ENCODE results near the gene IGIP. TPM values are rescaled to one million over a fixed set of nuclear protein-coding genes. Genes with fewer than 3 reads are reported as not detected.

IGIP gene
- total and polyA plus RNA-seq, 2 donors from 2014 or later = 13.2 to 15.5 TPM

DNA sequence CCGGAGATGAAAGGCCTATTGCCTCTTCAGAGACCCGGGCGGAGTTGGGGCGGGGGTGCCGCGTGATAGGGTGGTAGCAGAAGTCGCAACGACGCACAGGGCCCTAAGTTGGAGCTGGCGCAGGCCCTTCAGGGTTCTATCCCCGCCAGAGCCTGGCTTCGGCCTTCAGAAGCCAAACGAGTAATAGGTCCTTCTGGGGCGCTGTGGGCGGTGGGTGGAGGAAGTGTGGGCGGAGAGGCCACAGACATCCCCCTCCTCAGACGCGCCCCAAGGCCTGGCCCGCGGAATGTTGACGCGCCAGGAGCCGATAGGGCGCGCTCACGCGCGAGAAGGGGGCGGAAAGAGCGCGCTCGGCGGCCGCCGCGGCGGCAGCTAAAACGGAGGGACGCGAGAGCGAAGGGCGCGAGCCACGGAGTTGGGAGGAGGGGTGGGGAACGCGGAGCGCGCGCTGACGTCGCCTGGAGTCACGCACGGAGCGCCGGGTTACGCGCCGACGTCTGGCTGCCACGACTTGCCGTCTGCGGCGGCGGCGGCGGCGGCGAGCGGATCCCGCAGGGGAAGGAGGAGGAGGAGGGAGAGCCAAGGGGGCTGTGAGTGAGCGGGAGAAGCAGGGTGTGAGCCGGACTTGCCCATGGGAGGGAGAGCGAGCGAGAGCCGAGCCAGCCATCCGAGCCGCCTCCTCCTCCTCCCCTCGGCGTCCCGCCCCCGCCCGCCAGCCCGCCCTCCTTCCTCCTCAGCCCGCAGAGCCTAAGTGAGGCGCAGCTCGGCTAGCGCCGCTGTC is 18.2 kb upstream of the IGIP start:
- peak overlapping the region in 2 of 3 donors; percentile 97 to 98 for H3K9ac ChIP-seq (ENCODE audit: low read length in 3 of 3)
- H3K4me3 ChIP-seq (ENCODE audit: low read length in 3 of 3) = peak overlapping the region; percentile 48 to 86 (median 74)
- TF ChIP-seq, protein P1, sequence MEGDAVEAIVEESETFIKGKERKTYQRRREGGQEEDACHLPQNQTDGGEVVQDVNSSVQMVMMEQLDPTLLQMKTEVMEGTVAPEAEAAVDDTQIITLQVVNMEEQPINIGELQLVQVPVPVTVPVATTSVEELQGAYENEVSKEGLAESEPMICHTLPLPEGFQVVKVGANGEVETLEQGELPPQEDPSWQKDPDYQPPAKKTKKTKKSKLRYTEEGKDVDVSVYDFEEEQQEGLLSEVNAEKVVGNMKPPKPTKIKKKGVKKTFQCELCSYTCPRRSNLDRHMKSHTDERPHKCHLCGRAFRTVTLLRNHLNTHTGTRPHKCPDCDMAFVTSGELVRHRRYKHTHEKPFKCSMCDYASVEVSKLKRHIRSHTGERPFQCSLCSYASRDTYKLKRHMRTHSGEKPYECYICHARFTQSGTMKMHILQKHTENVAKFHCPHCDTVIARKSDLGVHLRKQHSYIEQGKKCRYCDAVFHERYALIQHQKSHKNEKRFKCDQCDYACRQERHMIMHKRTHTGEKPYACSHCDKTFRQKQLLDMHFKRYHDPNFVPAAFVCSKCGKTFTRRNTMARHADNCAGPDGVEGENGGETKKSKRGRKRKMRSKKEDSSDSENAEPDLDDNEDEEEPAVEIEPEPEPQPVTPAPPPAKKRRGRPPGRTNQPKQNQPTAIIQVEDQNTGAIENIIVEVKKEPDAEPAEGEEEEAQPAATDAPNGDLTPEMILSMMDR (IDR thresholded peaks at IDR 0.05; ENCODE audit: borderline replicate concordance, extremely low read depth, insufficient read depth) = peak; percentile 34
- peaks cover 0 to 25% (median 9%) of the 10 kb centered on the region in 3 donors for H3K4me1 ChIP-seq (ENCODE audit: control insufficient read depth in 2 of 3, insufficient read depth in 2 of 3, low read depth in 1 of 3, low read length in 3 of 3)
- peaks cover 45% of the 10 kb centered on the region for H3K27me3 ChIP-seq (ENCODE audit: control insufficient read depth, insufficient read depth, low read length)
- intact Hi-C loops (cut with DNase I) = no loop called here
- DNase-seq = peak; percentile 94 to 99 (median 95)
- FAIRE-seq = no peak
- no peaks in the 10 kb centered on the region for H3K9me3 ChIP-seq (ENCODE audit: control insufficient read depth in 2 of 3, insufficient read depth in 1 of 3, low read length in 3 of 3)
- no peaks in the 10 kb centered on the region for H3K36me3 ChIP-seq (ENCODE audit: control insufficient read depth in 2 of 3, insufficient read depth in 3 of 3, low read length in 3 of 3)
- peak overlapping the region; percentile 99 to 100 for H3K27ac ChIP-seq (ENCODE audit: low read depth in 2 of 2, low read length in 2 of 2)

DNA sequence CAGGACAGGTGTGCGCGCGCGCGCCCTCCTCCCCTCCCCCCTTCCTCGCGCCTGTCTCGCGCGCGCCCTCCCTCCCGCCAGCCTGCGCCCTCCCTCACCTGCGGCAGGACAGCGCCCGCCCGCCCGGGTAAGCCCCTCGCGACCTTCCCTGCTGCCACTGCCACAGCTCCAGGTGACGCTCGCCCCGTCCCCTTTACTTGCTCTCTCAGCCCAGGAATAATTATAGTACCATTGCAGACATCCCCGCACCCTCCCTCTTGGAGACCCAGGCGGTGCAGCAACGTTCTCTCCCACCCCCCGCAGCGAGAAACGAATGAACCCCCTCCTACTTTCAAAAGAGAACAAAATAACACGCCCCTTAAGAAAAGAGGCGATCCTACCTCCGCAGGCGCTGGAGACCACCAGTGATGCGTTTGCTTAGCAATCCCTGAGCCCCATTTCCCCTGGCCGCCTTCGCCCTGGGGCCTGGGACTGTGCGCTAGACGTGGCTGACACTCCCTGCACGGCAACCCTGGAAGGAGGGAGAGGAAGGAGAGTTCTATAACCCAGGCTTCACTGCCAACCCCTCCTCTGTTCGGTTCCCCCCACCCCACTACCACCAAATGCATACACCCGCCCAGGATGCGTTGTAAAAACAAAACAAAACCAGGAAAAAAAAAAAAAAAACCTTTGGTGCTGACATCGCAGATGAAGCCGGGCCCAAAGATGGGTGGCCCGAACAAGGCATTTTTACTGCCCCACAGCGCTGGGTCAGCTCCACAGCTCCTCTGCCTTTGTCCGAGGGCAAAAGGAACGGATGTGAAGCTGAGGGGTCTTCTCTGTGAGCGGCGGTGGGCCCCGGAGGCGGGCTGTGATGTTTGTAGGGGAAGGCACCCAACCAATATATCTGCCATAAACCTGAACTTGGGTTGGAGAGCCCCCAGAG is 17.4 kb upstream of the IGIP start:
- DNase-seq (peak in 4 of 5 donors; percentile 43 to 80 (median 48)), FAIRE-seq (no peak)
- intact Hi-C loops (cut with DNase I) = no loop called here
- Histone ChIP-seq H3K9me3 (ENCODE audit: control insufficient read depth in 2 of 3, insufficient read depth in 1 of 3, low read length in 3 of 3) (no peaks in the 10 kb centered on the region), H3K27me3 (ENCODE audit: control insufficient read depth, insufficient read depth, low read length) (peaks cover 44% of the 10 kb centered on the region), H3K9ac (ENCODE audit: low read length in 3 of 3) (peak overlapping the region; percentile 15 to 95 (median 91)), H3K27ac (ENCODE audit: low read depth in 2 of 2, low read length in 2 of 2) (peak overlapping the region; percentile 99 to 100), H3K4me3 (ENCODE audit: low read length in 3 of 3) (peak overlapping the region; percentile 60 to 86 (median 78)), H3K4me1 (ENCODE audit: control insufficient read depth in 2 of 3, insufficient read depth in 2 of 3, low read depth in 1 of 3, low read length in 3 of 3) (peaks cover 0 to 28% (median 9%) of the 10 kb centered on the region in 3 donors), H3K36me3 (ENCODE audit: control insufficient read depth in 2 of 3, insufficient read depth in 3 of 3, low read length in 3 of 3) (no peaks in the 10 kb centered on the region)
- TF ChIP-seq, protein P1 (IDR thresholded peaks at IDR 0.05; ENCODE audit: borderline replicate concordance, extremely low read depth, insufficient read depth) = no peak

DNA sequence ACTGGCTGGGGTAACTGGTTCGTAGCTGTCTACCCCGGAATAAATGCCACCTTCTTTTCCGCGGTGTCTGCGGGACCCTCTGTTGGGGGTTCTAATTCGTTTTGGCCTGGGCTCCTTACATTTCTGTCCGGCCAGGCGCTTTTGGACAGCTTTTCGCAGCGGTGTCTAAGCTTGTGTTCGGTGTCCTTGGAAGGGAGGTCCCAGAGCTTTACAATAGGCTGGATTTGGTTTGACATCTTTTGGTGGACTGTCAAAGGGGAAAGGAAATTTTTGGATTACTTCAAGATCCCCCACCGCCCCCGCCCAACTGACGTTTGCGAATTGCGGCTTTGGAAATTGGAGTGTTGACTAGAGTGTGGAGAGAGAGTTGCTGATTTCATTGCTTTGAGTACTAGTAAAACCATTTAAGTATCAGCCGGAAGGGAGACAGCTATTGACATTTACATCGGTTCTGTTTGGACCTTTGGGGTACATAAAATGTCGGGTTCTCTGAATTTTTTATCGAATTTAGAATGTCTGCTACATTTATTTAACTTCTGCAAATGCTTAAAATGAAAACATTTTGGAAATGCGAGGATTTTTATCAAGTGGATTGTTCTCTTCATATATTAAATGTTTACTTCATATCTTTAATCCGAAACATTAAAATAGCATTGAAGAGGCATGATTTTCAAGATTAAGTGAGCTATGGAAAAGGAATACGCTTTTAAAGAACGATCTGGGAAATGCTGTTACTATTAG is 16.5 kb upstream of the IGIP start:
- peak in 4 of 5 donors; percentile 49 to 71 (median 59) for DNase-seq
- Histone ChIP-seq H3K27me3 (ENCODE audit: control insufficient read depth, insufficient read depth, low read length) (peaks cover 41% of the 10 kb centered on the region), H3K36me3 (ENCODE audit: control insufficient read depth in 2 of 3, insufficient read depth in 3 of 3, low read length in 3 of 3) (no peaks in the 10 kb centered on the region), H3K4me1 (ENCODE audit: control insufficient read depth in 2 of 3, insufficient read depth in 2 of 3, low read depth in 1 of 3, low read length in 3 of 3) (peaks cover 0 to 29% (median 9%) of the 10 kb centered on the region in 3 donors), H3K4me3 (ENCODE audit: low read length in 3 of 3) (peak overlapping the region in 2 of 3 donors; percentile 78 to 86), H3K27ac (ENCODE audit: low read depth in 2 of 2, low read length in 2 of 2) (peak overlapping the region in 1 of 2 donors; percentile 100), H3K9me3 (ENCODE audit: control insufficient read depth in 2 of 3, insufficient read depth in 1 of 3, low read length in 3 of 3) (no peaks in the 10 kb centered on the region), H3K9ac (ENCODE audit: low read length in 3 of 3) (peak overlapping the region in 2 of 3 donors; percentile 91 to 95)
- TF ChIP-seq, protein P1 (IDR thresholded peaks at IDR 0.05; ENCODE audit: borderline replicate concordance, extremely low read depth, insufficient read depth) = no peak
- intact Hi-C loops (cut with DNase I) = no loop called here
- no peak for FAIRE-seq
